Breast epithelium (tissue), 4 donors: ENCODE measurements around the gene EIF2D. TPM values are rescaled to one million over a fixed set of nuclear protein-coding genes. Genes with fewer than 3 reads are reported as not detected.

ENCODE experiments used
- DNase-seq, 2 donors: peaks; one replicate each; pipeline ENCODE4 v3.0.0-alpha.2; 2019; ENCODE audit warnings: low spot score in 2 of 2
- H3K27ac ChIP-seq, 2 donors: fragments of 200-600 bp; sonication (generic) in 1 of 2; one replicate each; pipeline ENCODE4 v1.5.1; 2016 to 2019; ENCODE audit warnings: mild to moderate bottlenecking in 1 of 2
- H3K27me3 ChIP-seq, 2 donors: fragments of 200-600 bp; sonication (generic) in 1 of 2; one replicate each; pipeline versions ENCODE4 v1.5.1 to v1.6.0; 2017 to 2019; ENCODE audit warnings: control low read depth in 1 of 2, mild to moderate bottlenecking in 1 of 2
- H3K36me3 ChIP-seq: fragments of 200-600 bp; one replicate; pipeline ENCODE4 v1.5.1; 2019
- H3K4me1 ChIP-seq, 2 donors: fragments of 200-600 bp; sonication (generic); one replicate each; pipeline ENCODE4 v1.5.1; 2016 to 2019; ENCODE audit warnings: control low read depth in 1 of 2
- H3K4me3 ChIP-seq, 3 donors: fragments of 200-600 bp; sonication (generic); 1 replicate in 2 of 3; 2 replicates in 1 of 3; pipeline ENCODE4 v1.5.1; 2016 to 2019; ENCODE audit warnings: mild to moderate bottlenecking in 3 of 3, moderate library complexity in 2 of 3
- H3K9me3 ChIP-seq, 2 donors: fragments of 200-600 bp; sonication (generic) in 1 of 2; one replicate each; pipeline ENCODE4 v1.5.1; 2016 to 2019; ENCODE audit warnings: control low read depth in 1 of 2
- POLR2A ChIP-seq: fragments of 450-650 bp; IDR thresholded peaks from one replicate; pipeline ENCODE4 v1.6.1; 2016; ENCODE audit warnings: antibody characterized with exemption, mild to moderate bottlenecking, moderate library complexity
- POLR2AphosphoS5 ChIP-seq, 3 donors: sonication (generic); formaldehyde crosslinking; IDR thresholded peaks; one replicate each; pipeline ENCODE4 v1.6.1; 2017; ENCODE audit warnings: antibody characterized with exemption in 3 of 3
- intact Hi-C: fragments of 100-400 bp; cut with DNase I; formaldehyde crosslinking; loops from one replicate; pipeline ENCODE4 v1.15.1; 2023; ENCODE audit warnings: low total_unique reads
- total RNA-seq, 3 donors: library from RNA; depleted of rRNA; stranded (reverse); fragments of >200 nt; gene quantifications; one replicate each; pipeline ENCODE4 v1.1.0, GENCODE V29; 2016
- TF ChIP-seq, protein P1 (sequence below), 3 donors: fragments of 450-650 bp; IDR thresholded peaks; one replicate each; pipeline ENCODE4 v1.5.1; 2016 to 2017; ENCODE audit warnings: antibody characterized with exemption in 3 of 3, mild to moderate bottlenecking in 3 of 3, moderate library complexity in 3 of 3

The EIF2D gene
- total RNA-seq, 3 donors from 2014 or later: 55.4 to 70.1 (median 68.6) TPM

DNA sequence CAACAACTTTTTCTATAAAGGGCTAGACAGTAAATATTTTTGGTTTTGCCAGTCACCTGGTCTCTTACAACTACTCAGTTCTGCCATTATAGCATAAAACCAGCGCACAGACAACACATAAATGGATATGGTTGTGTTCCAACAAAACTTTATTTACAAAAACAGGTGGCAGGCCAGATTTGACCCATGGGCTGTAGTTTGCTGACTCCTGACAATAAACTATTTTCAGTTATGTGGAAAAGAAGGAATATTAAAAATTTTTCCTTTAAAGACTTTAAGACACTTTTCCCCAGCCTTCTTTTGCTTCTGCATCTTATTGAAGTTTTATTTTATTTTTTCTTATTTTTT is 16.0 kb downstream of the EIF2D start:
- DNase-seq: no peak
- TF ChIP-seq, protein P1, sequence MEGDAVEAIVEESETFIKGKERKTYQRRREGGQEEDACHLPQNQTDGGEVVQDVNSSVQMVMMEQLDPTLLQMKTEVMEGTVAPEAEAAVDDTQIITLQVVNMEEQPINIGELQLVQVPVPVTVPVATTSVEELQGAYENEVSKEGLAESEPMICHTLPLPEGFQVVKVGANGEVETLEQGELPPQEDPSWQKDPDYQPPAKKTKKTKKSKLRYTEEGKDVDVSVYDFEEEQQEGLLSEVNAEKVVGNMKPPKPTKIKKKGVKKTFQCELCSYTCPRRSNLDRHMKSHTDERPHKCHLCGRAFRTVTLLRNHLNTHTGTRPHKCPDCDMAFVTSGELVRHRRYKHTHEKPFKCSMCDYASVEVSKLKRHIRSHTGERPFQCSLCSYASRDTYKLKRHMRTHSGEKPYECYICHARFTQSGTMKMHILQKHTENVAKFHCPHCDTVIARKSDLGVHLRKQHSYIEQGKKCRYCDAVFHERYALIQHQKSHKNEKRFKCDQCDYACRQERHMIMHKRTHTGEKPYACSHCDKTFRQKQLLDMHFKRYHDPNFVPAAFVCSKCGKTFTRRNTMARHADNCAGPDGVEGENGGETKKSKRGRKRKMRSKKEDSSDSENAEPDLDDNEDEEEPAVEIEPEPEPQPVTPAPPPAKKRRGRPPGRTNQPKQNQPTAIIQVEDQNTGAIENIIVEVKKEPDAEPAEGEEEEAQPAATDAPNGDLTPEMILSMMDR (IDR thresholded peaks at IDR 0.05): no peak
- TF ChIP-seq POLR2A: no peak
- TF ChIP-seq POLR2AphosphoS5 (IDR thresholded peaks at IDR 0.05): no peak
- Histone ChIP-seq H3K4me3 (no peak overlapping the region), H3K27me3 (no peaks in the 10 kb centered on the region), H3K4me1 (no peaks in the 10 kb centered on the region), H3K9me3 (no peaks in the 10 kb centered on the region), H3K36me3 (peaks cover 9% of the 10 kb centered on the region), H3K27ac (no peak overlapping the region)
- intact Hi-C loops: no loop called here

DNA sequence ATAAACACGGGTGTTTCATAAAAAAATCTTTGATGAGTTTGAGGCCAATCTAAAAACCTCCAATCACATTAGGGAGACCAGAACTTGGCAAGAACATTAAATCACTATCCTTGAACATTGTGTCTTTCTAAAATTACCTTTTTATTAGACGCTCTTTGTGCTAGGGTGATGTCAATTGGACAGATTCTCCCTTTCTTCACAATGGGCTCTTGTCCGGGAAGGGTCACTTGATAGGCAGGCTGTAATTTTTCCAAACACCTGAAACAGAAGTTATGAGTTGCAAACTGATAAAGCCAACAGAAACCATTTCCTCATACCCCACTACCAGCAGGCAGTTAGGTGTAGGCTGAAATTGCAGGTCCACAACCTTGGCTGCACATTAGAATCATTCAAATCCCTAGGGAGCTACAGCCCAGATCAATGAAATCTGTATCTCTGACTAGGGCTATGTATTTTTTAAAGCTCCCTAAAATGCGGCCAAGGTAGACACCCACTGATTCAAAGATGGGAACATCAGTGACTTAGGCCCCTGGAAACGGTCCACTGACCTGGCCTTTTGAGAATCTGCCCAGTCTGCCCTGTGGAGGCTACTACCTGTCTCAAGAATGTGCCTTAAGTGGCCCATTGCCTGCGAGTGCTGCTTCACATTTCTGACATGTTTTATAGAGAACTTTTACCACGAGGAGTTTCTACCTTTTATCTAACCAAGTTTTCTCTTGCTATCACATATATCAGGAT is 16.5 kb downstream of the EIF2D start:
- no peaks in the 10 kb centered on the region for H3K27me3 ChIP-seq
- no peak overlapping the region for H3K4me3 ChIP-seq
- TF ChIP-seq POLR2AphosphoS5 (IDR thresholded peaks at IDR 0.05) (no peak), POLR2A (no peak)
- TF ChIP-seq, protein P1 (IDR thresholded peaks at IDR 0.05): no peak
- DNase-seq: no peak
- no peak overlapping the region for H3K27ac ChIP-seq
- intact Hi-C loops: no loop called here
- peaks cover 9% of the 10 kb centered on the region for H3K36me3 ChIP-seq
- H3K4me1 ChIP-seq: no peaks in the 10 kb centered on the region
- no peaks in the 10 kb centered on the region for H3K9me3 ChIP-seq

DNA sequence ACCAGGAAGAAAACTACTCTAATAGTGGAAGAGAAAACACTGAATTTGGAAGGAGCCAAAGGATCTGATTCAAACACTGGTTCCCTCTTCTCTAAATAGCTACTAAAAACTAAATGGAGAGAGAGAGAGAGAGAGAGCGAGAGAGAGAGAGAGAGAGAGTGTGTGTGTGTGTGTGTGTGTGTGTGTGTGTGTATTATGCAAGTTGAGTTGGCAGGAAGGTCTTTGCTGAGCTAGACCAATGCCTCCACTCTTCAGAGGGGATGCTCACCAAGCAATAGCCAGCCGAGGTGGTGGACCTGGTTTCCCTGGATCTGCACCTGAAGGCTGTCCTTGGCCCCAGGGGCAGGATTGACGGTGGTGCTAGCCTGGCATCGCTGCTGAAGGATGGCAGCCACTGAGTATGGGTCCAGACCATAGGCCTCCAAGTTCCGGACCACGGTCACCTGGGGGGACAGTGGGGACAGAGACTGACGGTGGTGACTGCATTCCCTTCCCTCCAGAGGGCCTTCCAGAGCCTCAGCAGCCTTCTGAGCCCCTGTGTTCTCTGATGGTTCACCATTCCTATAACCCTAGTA is 18.8 kb downstream of the EIF2D start:
- intact Hi-C loops: no loop called here
- no peak for DNase-seq
- no peak overlapping the region for H3K4me3 ChIP-seq
- no peaks in the 10 kb centered on the region for H3K9me3 ChIP-seq
- no peaks in the 10 kb centered on the region for H3K36me3 ChIP-seq
- no peaks in the 10 kb centered on the region for H3K27me3 ChIP-seq
- TF ChIP-seq POLR2AphosphoS5 (IDR thresholded peaks at IDR 0.05): no peak
- TF ChIP-seq, protein P1 (IDR thresholded peaks at IDR 0.05): no peak
- TF ChIP-seq POLR2A: no peak
- H3K27ac ChIP-seq: no peak overlapping the region
- no peaks in the 10 kb centered on the region for H3K4me1 ChIP-seq

DNA sequence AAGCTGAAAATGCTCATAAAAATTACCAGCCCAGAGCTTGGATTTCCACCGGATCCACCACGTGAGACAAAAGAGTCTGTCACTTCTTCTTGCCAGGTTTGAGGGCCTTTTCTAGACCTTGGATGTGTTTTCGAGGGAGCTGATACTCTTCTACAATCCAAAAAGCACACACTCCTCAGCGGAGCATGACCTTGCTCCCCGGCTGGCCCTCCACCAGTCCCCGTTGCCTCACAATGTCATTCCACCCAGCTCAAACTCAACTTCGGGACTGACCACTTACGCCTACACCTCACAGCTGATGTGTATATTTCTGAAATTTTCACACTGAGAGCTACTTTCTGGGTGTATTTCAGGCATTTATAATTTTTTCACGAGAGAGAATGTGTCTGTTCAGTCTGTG is 20.6 kb downstream of the EIF2D start:
- intact Hi-C loops: no loop called here

DNA sequence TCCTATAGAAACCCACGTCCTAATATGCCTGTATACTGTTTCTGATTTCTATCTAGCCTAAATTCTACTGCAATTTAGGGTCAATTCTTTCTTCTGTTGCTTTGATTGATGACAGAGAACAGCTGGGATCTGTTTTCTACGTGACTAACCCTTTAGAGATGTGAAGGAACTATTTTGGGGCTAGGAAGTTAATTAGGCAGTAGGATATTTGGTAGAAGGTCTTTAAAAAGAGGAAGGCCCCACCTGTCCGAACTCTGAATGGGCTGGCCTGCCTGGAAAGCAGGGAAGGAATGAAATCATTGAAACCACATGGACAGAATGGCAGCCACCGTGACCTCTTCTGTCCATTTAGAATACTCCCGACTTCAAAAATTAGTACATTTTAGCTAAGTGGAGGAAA is 21.0 kb downstream of the EIF2D start:
- H3K27ac ChIP-seq: no peak overlapping the region
- H3K27me3 ChIP-seq: no peaks in the 10 kb centered on the region
- DNase-seq: no peak
- TF ChIP-seq POLR2AphosphoS5 (IDR thresholded peaks at IDR 0.05): no peak
- TF ChIP-seq, protein P1 (IDR thresholded peaks at IDR 0.05): no peak
- no peak for TF ChIP-seq POLR2A
- H3K4me3 ChIP-seq: no peak overlapping the region
- no peaks in the 10 kb centered on the region for H3K9me3 ChIP-seq
- intact Hi-C loops: no loop called here
- H3K36me3 ChIP-seq: no peaks in the 10 kb centered on the region
- peaks cover 0 to 6% of the 10 kb centered on the region in 2 donors for H3K4me1 ChIP-seq

More for the DNA sequence above, 20.6 kb downstream of the EIF2D start:
- H3K36me3 ChIP-seq: no peaks in the 10 kb centered on the region
- no peaks in the 10 kb centered on the region for H3K27me3 ChIP-seq
- H3K4me1 ChIP-seq: peaks cover 0 to 6% of the 10 kb centered on the region in 2 donors
- TF ChIP-seq POLR2A (no peak), POLR2AphosphoS5 (IDR thresholded peaks at IDR 0.05) (no peak)
- TF ChIP-seq, protein P1 (IDR thresholded peaks at IDR 0.05): no peak
- no peaks in the 10 kb centered on the region for H3K9me3 ChIP-seq
- H3K4me3 ChIP-seq: no peak overlapping the region
- no peak overlapping the region for H3K27ac ChIP-seq
- no peak for DNase-seq
